Measurements from ENCODE around the gene ZNF689.
"Not testable (repeated sequence)": the region's sequence is repeated elsewhere in the genome, so short reads cannot be mapped to it uniquely, and the experiment has no call there.

ZNF689 gene

DNA sequence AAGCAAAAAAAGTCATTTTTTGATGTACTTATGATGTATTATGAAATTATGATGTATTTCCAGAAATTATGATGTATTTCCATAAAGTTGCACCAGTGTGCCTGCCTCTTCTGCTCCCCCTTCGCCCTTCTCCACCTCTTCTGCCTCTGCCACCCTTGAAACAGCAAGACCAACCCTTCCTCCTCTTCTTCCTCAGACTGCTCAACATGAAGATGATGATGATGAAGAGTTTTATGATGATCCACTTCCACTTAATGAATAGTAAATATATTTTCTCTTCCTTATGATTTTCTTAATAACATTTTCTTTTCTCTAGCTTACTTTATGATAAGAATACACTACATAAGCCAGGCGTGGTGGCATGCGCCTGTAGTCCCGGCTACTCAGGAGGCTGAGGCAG, 17.3 kb downstream of the ZNF689 start:
- no peak overlapping the region for H2BK5ac ChIP-seq (ENCODE audit: low read length)
- H3K23ac ChIP-seq (ENCODE audit: low read depth, low read length, poor library complexity), result no peak overlapping the region
- H2BK12ac ChIP-seq (ENCODE audit: low read length), result no peak overlapping the region
- H3K79me1 ChIP-seq (ENCODE audit: low read depth, low read length), result no peaks in the 10 kb centered on the region
- no peak for DNase-seq (ENCODE audit: low spot score)
- H3K4me3 ChIP-seq (ENCODE audit: low read length in 2 of 2), result no peak overlapping the region
- H3K4me1 ChIP-seq (ENCODE audit: control insufficient read depth in 2 of 2, insufficient read depth in 1 of 2, low read depth in 1 of 2, low read length in 2 of 2), result no peaks in the 10 kb centered on the region
- H3K27ac ChIP-seq (replicated peaks; ENCODE audit: low read length), result no peak overlapping the region
- no peak overlapping the region for H3K4ac ChIP-seq (ENCODE audit: low read length)
- no peak overlapping the region for H2BK15ac ChIP-seq (ENCODE audit: low read length)
- peaks cover 2 to 3% of the 10 kb centered on the region in 2 donors for H3K36me3 ChIP-seq (replicated peaks in 1 of 2; ENCODE audit: control insufficient read depth in 2 of 2, insufficient read depth in 2 of 2, low read length in 2 of 2)
- H3K9me3 ChIP-seq (replicated peaks in 1 of 2; ENCODE audit: control insufficient read depth in 2 of 2, insufficient read depth in 1 of 2, low read depth in 1 of 2, low read length in 2 of 2), result peaks cover 1 to 3% of the 10 kb centered on the region in 2 donors
- H4K91ac ChIP-seq (ENCODE audit: low read depth, low read length, poor library complexity), result no peak overlapping the region
- H2AK5ac ChIP-seq (ENCODE audit: low read depth, low read length), result no peak overlapping the region
- H3K14ac ChIP-seq (ENCODE audit: low read length), result no peak overlapping the region
- H3K9ac ChIP-seq (ENCODE audit: low read depth, low read length, poor library complexity), result no peak overlapping the region
- no peaks in the 10 kb centered on the region for H3K27me3 ChIP-seq (ENCODE audit: control insufficient read depth in 3 of 3, insufficient read depth in 3 of 3, low read depth in 1 of 3, low read length in 3 of 3)
- H2AFZ ChIP-seq (ENCODE audit: low read length), result no peak overlapping the region
- WGBS, 2 donors (ENCODE audit: extremely low coverage in 2 of 2, insufficient read length in 2 of 2, insufficient replicate concordance in 1 of 2), result no CpG with 5 or more reads among the region's 4 CpGs
- no peak overlapping the region for H2BK120ac ChIP-seq (ENCODE audit: low read depth, low read length)
- H3K18ac ChIP-seq (ENCODE audit: low read length), result no peak overlapping the region
- H4K8ac ChIP-seq (ENCODE audit: low read depth, low read length), result no peak overlapping the region
- H3K4me2 ChIP-seq (ENCODE audit: insufficient read depth, low read length, poor library complexity, severe bottlenecking), result no peak overlapping the region

DNA sequence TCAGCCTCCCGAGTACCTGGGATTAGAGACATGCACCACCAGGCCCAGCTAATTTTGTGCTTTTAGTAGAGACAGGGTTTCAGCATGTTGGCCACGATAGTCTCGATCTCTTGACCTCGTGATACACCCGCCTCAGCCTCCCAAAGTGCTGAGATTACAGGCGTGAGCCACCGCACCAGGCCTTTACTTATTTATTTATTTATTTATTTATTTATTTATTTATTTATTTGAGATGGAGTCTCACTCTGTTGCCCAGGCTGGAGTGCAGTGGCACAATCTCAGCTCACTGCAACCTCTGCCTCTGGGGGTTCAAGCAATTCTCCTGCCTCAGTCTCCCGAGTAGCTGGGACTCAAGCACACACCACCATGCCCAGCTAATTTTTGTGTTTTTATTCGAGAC, 19.3 kb downstream of the ZNF689 start:
- not testable (repeated sequence) for H2BK15ac ChIP-seq (ENCODE audit: low read length); H3K4ac ChIP-seq (ENCODE audit: low read length)

DNA sequence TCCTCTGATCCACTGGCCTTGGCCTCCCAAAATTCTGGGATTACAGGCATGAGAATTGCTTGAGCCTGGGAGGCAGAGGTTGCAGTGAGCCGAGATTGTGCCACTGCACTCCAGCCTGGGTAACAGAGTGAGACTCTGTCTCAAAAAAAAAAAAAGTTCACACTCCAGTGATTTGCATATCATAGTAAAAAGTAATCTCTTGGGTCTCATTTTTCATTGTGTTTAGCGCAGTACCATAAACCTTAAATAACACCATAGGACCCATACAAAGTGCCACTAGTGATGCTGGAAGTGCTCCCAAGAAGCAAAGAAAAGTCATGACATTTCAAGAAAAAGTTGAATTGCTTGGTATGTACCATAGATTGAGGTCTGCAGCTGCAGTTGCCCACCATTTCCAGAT, 20.6 kb downstream of the ZNF689 start:
- H3K9me3 ChIP-seq (replicated peaks in 1 of 2; ENCODE audit: control insufficient read depth in 2 of 2, insufficient read depth in 1 of 2, low read depth in 1 of 2, low read length in 2 of 2); H3K4me1 ChIP-seq (ENCODE audit: control insufficient read depth in 2 of 2, insufficient read depth in 1 of 2, low read depth in 1 of 2, low read length in 2 of 2); H4K8ac ChIP-seq (ENCODE audit: low read depth, low read length); H2BK12ac ChIP-seq (ENCODE audit: low read length); H3K27ac ChIP-seq (replicated peaks; ENCODE audit: low read length); H2BK120ac ChIP-seq (ENCODE audit: low read depth, low read length); DNase-seq (ENCODE audit: low spot score); H3K18ac ChIP-seq (ENCODE audit: low read length); H2BK5ac ChIP-seq (ENCODE audit: low read length); H3K27me3 ChIP-seq (ENCODE audit: control insufficient read depth in 3 of 3, insufficient read depth in 3 of 3, low read depth in 1 of 3, low read length in 3 of 3); H2AFZ ChIP-seq (ENCODE audit: low read length); H3K79me1 ChIP-seq (ENCODE audit: low read depth, low read length); H4K91ac ChIP-seq (ENCODE audit: low read depth, low read length, poor library complexity); H3K4me3 ChIP-seq (ENCODE audit: low read length in 2 of 2); H3K14ac ChIP-seq (ENCODE audit: low read length); H3K23ac ChIP-seq (ENCODE audit: low read depth, low read length, poor library complexity); H3K4me2 ChIP-seq (ENCODE audit: insufficient read depth, low read length, poor library complexity, severe bottlenecking); H3K4ac ChIP-seq (ENCODE audit: low read length); H3K9ac ChIP-seq (ENCODE audit: low read depth, low read length, poor library complexity); H2BK15ac ChIP-seq (ENCODE audit: low read length); H2AK5ac ChIP-seq (ENCODE audit: low read depth, low read length): not testable (repeated sequence)
- peaks cover 5 to 15% of the 10 kb centered on the region in 2 donors for H3K36me3 ChIP-seq (replicated peaks in 1 of 2; ENCODE audit: control insufficient read depth in 2 of 2, insufficient read depth in 2 of 2, low read length in 2 of 2)
- no CpG with 5 or more reads among the region's 2 CpGs for WGBS, 2 donors (ENCODE audit: extremely low coverage in 2 of 2, insufficient read length in 2 of 2, insufficient replicate concordance in 1 of 2)

More for the DNA sequence above, 19.3 kb downstream of the ZNF689 start:
- not testable (repeated sequence) for H3K4me3 ChIP-seq (ENCODE audit: low read length in 2 of 2); H3K4me1 ChIP-seq (ENCODE audit: control insufficient read depth in 2 of 2, insufficient read depth in 1 of 2, low read depth in 1 of 2, low read length in 2 of 2); H3K18ac ChIP-seq (ENCODE audit: low read length); H3K9me3 ChIP-seq (replicated peaks in 1 of 2; ENCODE audit: control insufficient read depth in 2 of 2, insufficient read depth in 1 of 2, low read depth in 1 of 2, low read length in 2 of 2); H3K27me3 ChIP-seq (ENCODE audit: control insufficient read depth in 3 of 3, insufficient read depth in 3 of 3, low read depth in 1 of 3, low read length in 3 of 3); H2AK5ac ChIP-seq (ENCODE audit: low read depth, low read length); H3K4me2 ChIP-seq (ENCODE audit: insufficient read depth, low read length, poor library complexity, severe bottlenecking); H2AFZ ChIP-seq (ENCODE audit: low read length); H3K9ac ChIP-seq (ENCODE audit: low read depth, low read length, poor library complexity); H3K79me1 ChIP-seq (ENCODE audit: low read depth, low read length); H2BK120ac ChIP-seq (ENCODE audit: low read depth, low read length); DNase-seq (ENCODE audit: low spot score); H3K23ac ChIP-seq (ENCODE audit: low read depth, low read length, poor library complexity); H2BK5ac ChIP-seq (ENCODE audit: low read length); H4K8ac ChIP-seq (ENCODE audit: low read depth, low read length); H4K91ac ChIP-seq (ENCODE audit: low read depth, low read length, poor library complexity); H3K14ac ChIP-seq (ENCODE audit: low read length); H2BK12ac ChIP-seq (ENCODE audit: low read length); H3K27ac ChIP-seq (replicated peaks; ENCODE audit: low read length)
- no CpG with 5 or more reads among the region's 9 CpGs for WGBS, 2 donors (ENCODE audit: extremely low coverage in 2 of 2, insufficient read length in 2 of 2, insufficient replicate concordance in 1 of 2)
- H3K36me3 ChIP-seq (replicated peaks in 1 of 2; ENCODE audit: control insufficient read depth in 2 of 2, insufficient read depth in 2 of 2, low read length in 2 of 2), result peaks cover 5 to 15% of the 10 kb centered on the region in 2 donors

DNA sequence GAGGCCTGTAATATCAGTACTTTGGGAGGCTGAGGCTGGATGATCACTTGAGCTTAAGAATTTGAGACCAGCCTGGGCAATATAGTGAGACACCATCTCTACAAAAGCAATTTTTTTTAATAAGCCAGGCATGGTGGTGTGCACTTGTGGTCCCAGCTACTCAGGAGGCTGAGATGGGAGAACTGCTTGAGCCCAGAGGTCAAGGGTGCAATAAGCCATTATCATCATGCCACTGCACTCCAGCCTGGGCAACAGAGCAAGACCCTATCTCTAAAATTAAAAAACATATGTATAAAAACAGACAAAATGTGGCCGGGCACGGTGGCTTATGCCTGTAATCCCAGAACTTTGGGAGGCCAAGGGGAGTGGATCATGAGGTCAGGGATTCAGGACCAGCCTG, 21.5 kb downstream of the ZNF689 start:
- no peak for DNase-seq (ENCODE audit: low spot score)
- Histone ChIP-seq H2BK15ac (ENCODE audit: low read length) (no peak overlapping the region), H4K8ac (ENCODE audit: low read depth, low read length) (no peak overlapping the region), H3K36me3 (replicated peaks in 1 of 2; ENCODE audit: control insufficient read depth in 2 of 2, insufficient read depth in 2 of 2, low read length in 2 of 2) (peaks cover 4 to 20% of the 10 kb centered on the region in 2 donors), H3K4ac (ENCODE audit: low read length) (no peak overlapping the region), H3K4me1 (ENCODE audit: control insufficient read depth in 2 of 2, insufficient read depth in 1 of 2, low read depth in 1 of 2, low read length in 2 of 2) (peaks cover 0 to 5% of the 10 kb centered on the region in 2 donors), H3K23ac (ENCODE audit: low read depth, low read length, poor library complexity) (no peak overlapping the region), H2BK12ac (ENCODE audit: low read length) (no peak overlapping the region), H3K4me2 (ENCODE audit: insufficient read depth, low read length, poor library complexity, severe bottlenecking) (no peak overlapping the region), H3K9me3 (replicated peaks in 1 of 2; ENCODE audit: control insufficient read depth in 2 of 2, insufficient read depth in 1 of 2, low read depth in 1 of 2, low read length in 2 of 2) (peaks cover 0 to 1% of the 10 kb centered on the region in 2 donors), H2AK5ac (ENCODE audit: low read depth, low read length) (no peak overlapping the region), H3K4me3 (ENCODE audit: low read length in 2 of 2) (no peak overlapping the region), H2AFZ (ENCODE audit: low read length) (no peak overlapping the region), H2BK5ac (ENCODE audit: low read length) (no peak overlapping the region), H3K79me1 (ENCODE audit: low read depth, low read length) (peaks cover 7% of the 10 kb centered on the region), H3K18ac (ENCODE audit: low read length) (no peak overlapping the region), H4K91ac (ENCODE audit: low read depth, low read length, poor library complexity) (no peak overlapping the region), H3K27ac (replicated peaks; ENCODE audit: low read length) (no peak overlapping the region), H3K14ac (ENCODE audit: low read length) (no peak overlapping the region), H3K27me3 (ENCODE audit: control insufficient read depth in 3 of 3, insufficient read depth in 3 of 3, low read depth in 1 of 3, low read length in 3 of 3) (no peaks in the 10 kb centered on the region), H3K9ac (ENCODE audit: low read depth, low read length, poor library complexity) (no peak overlapping the region), H2BK120ac (ENCODE audit: low read depth, low read length) (no peak overlapping the region)
- no CpG with 5 or more reads among the region's 2 CpGs for WGBS, 2 donors (ENCODE audit: extremely low coverage in 2 of 2, insufficient read length in 2 of 2, insufficient replicate concordance in 1 of 2)

Measured in neuronal stem cell (in vitro differentiated cells).